D721Med (cell line): ENCODE results near the gene ZNF532.

Experiments used
- DNase-seq: peaks from one replicate; pipeline ENCODE4 v3.0.0; 2011; ENCODE audit warnings: low spot score; ENCODE audit not compliant: insufficient read length
- FAIRE-seq: peaks from 2 replicates; lab custom pipeline; 2011; peaks lifted over from hg19 to GRCh38; lab: Jason Lieb, UNC
- CTCF ChIP-seq: IDR thresholded peaks from 2 replicates; pipeline ENCODE4 v1.5.1; 2012; ENCODE audit warnings: mild to moderate bottlenecking, control low read depth; ENCODE audit not compliant: insufficient read depth; ENCODE audit errors: missing control alignments

Gene ZNF532

GRCh38 chr18:58941426-58942099 lies 76.9 kb downstream of the ZNF532 start:
- TF ChIP-seq CTCF = no peak
- DNase-seq (no peak), FAIRE-seq (no peak)

GRCh38 chr18:58943896-58944295 lies 79.2 kb downstream of the ZNF532 start:
- FAIRE-seq = peak; percentile 100
- no peak for TF ChIP-seq CTCF

GRCh38 chr18:58947136-58947732 lies 82.6 kb downstream of the ZNF532 start:
- no peak for FAIRE-seq
- TF ChIP-seq CTCF = no peak
- no peak for DNase-seq

More at GRCh38 chr18:58943896-58944295, 79.2 kb downstream of the ZNF532 start:
- DNase-seq = peak; percentile 93

GRCh38 chr18:58949031-58949430 lies 84.4 kb downstream of the ZNF532 start:
- no peak for TF ChIP-seq CTCF
- DNase-seq = peak; percentile 72
- peak; percentile 100 for FAIRE-seq

- no peak for FAIRE-seq
- no peak for DNase-seq
- TF ChIP-seq CTCF = no peak
Measured at GRCh38 chr18:58951986-58952702, 87.5 kb downstream of the ZNF532 start.

- peak; percentile 100 for FAIRE-seq
- TF ChIP-seq CTCF = no peak
- no peak for DNase-seq
Measured at GRCh38 chr18:58952858-58953257, 88.2 kb downstream of the ZNF532 start.

GRCh38 chr18:58953627-58954026 lies 89.0 kb downstream of the ZNF532 start:
- no peak for TF ChIP-seq CTCF
- no peak for DNase-seq
- no peak for FAIRE-seq
